ENCODE data around the gene SLC4A2.
"Not testable (repeated sequence)": the region's sequence is repeated elsewhere in the genome, so short reads cannot be mapped to it uniquely, and the experiment has no call there.

SLC4A2 gene, protein sequence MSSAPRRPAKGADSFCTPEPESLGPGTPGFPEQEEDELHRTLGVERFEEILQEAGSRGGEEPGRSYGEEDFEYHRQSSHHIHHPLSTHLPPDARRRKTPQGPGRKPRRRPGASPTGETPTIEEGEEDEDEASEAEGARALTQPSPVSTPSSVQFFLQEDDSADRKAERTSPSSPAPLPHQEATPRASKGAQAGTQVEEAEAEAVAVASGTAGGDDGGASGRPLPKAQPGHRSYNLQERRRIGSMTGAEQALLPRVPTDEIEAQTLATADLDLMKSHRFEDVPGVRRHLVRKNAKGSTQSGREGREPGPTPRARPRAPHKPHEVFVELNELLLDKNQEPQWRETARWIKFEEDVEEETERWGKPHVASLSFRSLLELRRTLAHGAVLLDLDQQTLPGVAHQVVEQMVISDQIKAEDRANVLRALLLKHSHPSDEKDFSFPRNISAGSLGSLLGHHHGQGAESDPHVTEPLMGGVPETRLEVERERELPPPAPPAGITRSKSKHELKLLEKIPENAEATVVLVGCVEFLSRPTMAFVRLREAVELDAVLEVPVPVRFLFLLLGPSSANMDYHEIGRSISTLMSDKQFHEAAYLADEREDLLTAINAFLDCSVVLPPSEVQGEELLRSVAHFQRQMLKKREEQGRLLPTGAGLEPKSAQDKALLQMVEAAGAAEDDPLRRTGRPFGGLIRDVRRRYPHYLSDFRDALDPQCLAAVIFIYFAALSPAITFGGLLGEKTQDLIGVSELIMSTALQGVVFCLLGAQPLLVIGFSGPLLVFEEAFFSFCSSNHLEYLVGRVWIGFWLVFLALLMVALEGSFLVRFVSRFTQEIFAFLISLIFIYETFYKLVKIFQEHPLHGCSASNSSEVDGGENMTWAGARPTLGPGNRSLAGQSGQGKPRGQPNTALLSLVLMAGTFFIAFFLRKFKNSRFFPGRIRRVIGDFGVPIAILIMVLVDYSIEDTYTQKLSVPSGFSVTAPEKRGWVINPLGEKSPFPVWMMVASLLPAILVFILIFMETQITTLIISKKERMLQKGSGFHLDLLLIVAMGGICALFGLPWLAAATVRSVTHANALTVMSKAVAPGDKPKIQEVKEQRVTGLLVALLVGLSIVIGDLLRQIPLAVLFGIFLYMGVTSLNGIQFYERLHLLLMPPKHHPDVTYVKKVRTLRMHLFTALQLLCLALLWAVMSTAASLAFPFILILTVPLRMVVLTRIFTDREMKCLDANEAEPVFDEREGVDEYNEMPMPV

DNA sequence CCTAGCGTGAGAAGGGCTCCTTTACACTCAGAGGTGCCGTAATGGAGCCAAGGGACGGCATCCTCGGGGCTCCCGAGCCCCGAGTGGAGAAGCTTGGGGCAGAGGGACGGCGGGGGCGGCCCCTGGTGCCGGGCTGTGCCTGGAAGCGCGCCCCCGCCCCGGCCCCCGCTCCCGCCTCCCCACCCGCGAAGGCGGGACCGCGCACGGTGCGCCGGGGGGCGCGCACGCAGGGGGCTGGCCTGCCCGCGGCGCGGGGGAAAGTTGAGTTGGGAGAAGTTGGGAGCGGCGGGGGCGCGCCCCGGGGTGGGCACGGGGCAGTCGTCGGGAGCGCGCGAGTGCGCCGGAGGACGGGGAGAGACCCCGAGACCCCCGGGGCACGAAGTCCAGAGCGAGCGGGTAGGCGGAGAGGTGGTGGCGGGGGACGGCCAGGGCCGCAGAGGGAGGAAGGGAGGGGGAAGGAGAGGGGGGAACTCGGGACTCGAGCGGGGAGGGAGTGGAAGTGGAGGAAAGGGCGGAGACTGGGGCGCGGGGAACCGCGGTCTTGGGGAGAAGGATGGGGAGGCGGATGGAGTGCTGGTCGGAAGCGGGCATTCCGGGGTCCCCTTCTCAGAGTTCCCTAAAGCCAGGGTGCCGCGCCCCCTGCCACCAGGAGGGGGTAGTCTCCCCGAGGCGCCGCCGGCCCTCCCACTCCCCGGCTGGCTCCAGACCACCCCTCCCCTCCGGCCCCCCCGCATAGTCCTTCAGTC is at the start of gene SLC4A2:
TSS of gene SLC4A2 (plus strand) at position 223 of the 746 bp plus-strand sequence. CDS start 2,399 bp downstream, outside the sequence.
- no peak for TF ChIP-seq CTCF (IDR thresholded peaks at IDR 0.05; ENCODE audit: insufficient read depth, missing control alignments)
- DNase-seq (ENCODE audit: insufficient read length, low spot score) (peak; percentile 90), FAIRE-seq (no peak)

GRCh38 chr7:151010037-151010306 is 49.4 kb upstream of the SLC4A2 start:
- DNase-seq (ENCODE audit: insufficient read length, low spot score) = no peak
- FAIRE-seq = no peak
- no peak for TF ChIP-seq CTCF (IDR thresholded peaks at IDR 0.05; ENCODE audit: insufficient read depth, missing control alignments)

GRCh38 chr7:151010307-151011096 is 48.9 kb upstream of the SLC4A2 start:
- no peak for DNase-seq (ENCODE audit: insufficient read length, low spot score)
- no peak for FAIRE-seq
- TF ChIP-seq CTCF (IDR thresholded peaks at IDR 0.05; ENCODE audit: insufficient read depth, missing control alignments) = no peak

GRCh38 chr7:151011097-151011409 is 48.3 kb upstream of the SLC4A2 start:
- no peak for DNase-seq (ENCODE audit: insufficient read length, low spot score)
- no peak for FAIRE-seq
- TF ChIP-seq CTCF (IDR thresholded peaks at IDR 0.05; ENCODE audit: insufficient read depth, missing control alignments) = no peak

DNA sequence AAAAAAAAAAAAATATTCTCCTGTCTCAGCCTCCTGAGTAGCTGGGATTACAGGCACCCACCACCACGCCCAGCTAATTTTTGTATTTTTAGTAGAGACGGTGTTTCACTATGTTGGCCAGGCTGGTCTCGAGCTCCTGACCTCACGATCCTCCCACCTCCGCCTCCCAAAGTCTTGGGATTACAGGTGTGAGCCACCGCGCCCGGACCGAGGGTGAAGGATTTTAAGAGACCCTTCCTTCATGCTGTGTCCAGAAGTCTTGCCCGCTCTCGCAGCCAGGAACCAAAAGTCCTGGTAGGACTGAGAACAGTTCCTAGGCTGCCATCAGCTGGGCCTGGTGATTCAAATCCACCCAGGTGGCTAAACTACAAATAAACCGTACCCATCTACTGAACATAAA is 47.8 kb upstream of the SLC4A2 start:
- not testable (repeated sequence) for FAIRE-seq; DNase-seq (ENCODE audit: insufficient read length, low spot score)

DNA sequence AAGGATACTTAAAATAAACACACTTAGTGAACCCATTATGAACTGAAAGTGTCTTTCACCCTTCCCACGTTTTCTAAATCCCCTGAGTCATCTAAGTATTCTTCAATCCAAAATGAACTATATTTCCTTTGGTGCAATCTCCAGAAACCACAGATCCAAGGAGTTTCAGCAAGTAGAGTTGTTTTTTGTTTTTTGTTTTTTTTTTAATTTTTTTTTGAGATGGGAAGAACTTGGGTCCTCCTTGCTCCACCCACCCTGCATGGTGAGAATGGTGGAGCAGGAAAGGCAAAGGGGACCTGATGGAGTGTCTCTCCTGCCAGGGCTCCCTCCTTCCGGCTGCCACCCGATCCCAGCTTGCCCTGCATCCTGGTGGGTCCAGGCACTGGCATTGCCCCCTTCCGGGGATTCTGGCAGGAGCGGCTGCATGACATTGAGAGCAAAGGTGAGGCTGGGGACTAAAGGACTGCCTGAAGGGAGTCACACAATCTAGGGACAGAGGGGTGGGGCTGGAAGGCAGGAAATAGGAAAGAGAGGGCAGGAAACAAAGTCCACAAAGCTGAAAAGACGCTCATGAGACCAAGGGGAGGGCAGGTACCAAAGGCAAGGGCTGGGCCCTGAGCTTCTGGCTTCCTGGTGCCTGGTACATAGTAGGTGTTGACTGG is 47.2 kb upstream of the SLC4A2 start:
- no peak for TF ChIP-seq CTCF (IDR thresholded peaks at IDR 0.05; ENCODE audit: insufficient read depth, missing control alignments)
- FAIRE-seq (no peak), DNase-seq (ENCODE audit: insufficient read length, low spot score) (no peak)

Data from D721Med (cell line).